ENCODE data around the gene RBPMS2.
"Not testable (repeated sequence)": the region's sequence is repeated elsewhere in the genome, so short reads cannot be mapped to it uniquely, and the experiment has no call there.

Gene RBPMS2

DNA sequence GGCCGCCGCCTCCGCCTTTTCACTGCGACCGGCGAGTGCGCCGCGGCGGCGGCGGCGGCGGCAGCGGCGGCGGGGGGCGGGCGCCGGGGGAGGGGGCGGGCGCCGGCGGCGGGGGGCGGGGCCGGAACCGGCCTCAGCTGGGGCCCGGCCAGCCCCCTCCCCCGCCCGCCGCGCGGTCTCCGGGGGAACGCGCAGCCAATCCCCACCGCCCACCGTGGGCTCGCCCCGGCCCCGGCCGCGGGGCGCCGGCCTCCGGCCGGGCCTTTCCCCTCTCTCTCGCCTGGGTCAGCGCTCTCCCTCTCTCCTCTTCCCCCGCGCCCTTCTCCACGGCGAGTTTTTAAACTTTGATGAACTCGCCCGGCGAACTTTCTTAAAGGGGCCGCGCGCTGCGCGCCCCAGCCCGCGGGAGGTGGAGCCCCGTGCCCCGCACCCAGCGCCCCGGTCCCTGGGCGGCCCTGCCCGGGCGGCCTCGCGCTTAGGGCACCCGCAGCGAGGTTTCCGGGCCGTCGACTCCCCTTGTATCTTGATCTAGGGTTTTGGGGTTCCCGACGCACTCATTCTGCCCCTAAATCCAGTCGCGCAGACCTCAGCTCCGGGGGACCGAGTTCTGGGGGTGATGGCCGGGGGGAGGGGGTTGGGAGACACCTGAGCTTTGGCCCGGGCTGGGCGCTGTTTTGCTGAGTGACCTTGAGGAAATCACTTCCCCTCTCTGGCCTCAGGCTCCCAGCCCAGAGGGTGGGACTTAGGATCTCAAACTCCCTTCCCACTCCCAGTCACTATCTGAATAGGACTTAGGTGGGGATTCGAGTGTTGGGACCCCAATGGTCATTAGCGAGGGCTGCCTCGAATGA, at the start of gene RBPMS2:
RBPMS2 (minus strand) TSS at position 39 of the 851 bp plus-strand sequence. CDS start 270 bp downstream, outside the sequence.
- no peak for DNase-seq

DNA sequence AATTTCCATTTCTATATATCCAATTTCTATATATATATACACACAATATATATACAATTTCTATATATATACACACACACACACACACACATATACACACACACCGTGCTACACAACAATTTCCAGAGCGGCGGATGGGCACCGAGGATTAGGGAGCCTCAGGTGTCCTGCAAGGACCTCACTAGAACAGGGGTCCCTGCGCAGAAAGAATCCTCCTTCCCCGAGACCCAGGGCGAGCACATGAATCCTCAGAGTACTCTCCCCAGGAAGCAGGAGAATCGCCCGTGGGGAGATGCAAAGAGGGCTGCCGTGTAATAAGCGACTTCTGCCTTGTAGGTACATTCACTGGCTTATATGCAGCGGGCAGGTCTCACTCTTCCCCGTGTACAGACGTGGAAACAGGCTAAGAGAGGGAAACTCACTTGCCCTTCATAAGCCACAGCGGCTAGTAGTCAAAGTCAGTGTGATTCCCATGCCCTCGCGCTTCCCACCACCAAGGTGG, 49.6 kb upstream of the RBPMS2 start:
- no peak for DNase-seq

GRCh38 chr15:64816452-64816851, 41.1 kb upstream of the RBPMS2 start:
- no peak for DNase-seq

- not testable (repeated sequence) for DNase-seq
These were observed 39.6 kb upstream of the RBPMS2 start for GRCh38 chr15:64814965-64815364.

GRCh38 chr15:64814283-64814682, 38.9 kb upstream of the RBPMS2 start:
- not testable (repeated sequence) for DNase-seq

GRCh38 chr15:64813075-64813474, 37.7 kb upstream of the RBPMS2 start:
- DNase-seq, result peak; percentile 33

DNA sequence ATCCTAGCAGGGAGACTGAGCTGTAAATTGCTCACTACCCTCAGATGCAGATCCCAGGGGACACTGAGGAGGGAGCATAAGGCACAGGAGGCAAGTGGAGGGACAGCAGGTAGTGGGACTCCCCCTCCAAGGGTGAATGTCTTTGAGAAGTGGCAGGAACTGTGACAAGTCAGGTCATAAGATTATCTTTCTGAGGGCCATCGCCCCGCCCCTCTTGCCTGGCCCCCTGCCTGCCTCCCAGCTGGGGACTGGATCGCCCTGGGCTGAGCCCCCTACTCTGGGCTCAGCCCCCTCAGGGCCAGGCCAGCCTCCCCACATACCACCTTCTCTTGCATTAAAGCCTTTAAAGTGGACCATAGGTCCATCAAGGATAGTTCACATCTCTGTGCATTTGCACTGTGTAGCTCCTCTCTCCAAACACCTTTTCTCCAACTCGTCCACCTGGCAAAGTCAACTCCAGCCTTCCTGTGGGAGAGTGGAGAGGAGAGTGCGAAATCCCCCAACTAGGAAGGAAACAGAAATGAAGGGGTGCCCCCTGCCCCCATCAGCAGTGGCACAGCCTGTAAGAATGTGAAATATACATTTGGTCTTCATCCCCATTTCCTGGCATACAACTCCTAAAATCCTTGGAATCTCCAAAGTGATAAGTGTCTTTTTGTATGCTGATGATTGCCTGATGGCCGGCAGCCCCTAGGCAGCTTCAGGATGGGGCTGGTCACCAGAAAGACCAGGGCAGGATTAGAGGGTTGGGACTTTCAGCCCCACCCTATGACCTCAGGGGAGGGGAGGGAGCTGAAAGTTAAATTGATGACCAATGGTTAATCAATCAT, 35.3 kb upstream of the RBPMS2 start:
- DNase-seq, result no peak

- DNase-seq, result peak; percentile 57
These were observed 34.5 kb upstream of the RBPMS2 start for GRCh38 chr15:64809649-64810496.

- DNase-seq, result no peak
These were observed 33.5 kb upstream of the RBPMS2 start for GRCh38 chr15:64808785-64809453.

DNA sequence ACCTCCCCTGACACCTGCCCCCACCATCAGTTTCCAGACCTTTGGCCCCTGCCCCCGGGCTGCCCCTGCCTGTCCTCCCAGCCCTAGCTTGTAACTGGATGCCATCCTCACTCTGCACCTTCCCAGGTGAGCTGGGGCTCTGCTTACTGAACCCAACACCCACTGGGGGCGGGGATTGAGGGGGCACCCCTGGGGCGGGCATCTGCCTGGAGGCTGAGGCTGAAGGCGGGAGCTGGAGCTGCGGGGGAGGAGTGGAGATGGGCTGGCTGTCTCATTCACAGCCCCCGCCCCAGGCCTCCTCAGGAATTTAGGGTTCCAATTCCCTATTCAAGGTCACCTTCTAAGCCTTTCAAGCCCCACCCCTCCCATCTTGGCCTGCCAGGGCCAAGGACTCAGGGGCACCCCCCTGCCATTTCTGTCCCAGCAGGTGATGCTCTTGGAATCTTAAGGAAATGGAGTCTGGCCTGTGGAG, 32.4 kb upstream of the RBPMS2 start:
- DNase-seq, result no peak

DNA sequence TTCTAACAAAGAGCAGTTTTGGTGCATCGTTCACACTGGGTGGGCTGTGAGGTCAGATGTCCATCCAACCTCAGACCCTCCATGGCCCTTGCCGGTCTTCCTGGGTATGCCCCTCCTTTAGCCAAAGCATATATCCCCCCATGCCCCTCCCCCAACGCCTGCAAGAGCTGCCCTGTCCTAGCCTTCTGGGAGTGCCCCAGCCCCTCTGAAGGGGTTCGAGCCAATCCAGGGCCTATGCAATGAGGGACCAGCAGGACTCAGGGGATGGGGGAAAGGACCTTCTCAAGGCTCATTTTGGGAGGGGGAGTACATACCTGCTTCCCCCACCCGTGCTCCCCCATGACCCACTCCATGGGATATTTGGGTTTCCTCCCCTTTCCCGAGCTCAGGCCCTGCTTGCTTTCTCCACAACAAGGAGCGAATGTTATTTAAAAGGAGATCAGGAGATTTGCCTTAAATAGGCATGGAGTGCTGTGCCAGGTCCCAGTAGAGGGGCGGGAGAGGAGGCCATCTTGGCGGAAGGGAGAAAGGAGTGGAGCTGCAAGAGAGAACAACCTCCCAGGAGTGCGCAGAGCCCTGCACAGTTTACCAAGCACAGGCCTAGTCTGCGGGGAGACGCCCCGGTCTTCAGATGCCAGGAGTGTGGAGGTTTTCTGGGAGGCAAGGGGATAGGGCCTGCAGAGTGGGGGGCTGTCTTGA, 31.8 kb upstream of the RBPMS2 start:
- no peak for DNase-seq

DNA sequence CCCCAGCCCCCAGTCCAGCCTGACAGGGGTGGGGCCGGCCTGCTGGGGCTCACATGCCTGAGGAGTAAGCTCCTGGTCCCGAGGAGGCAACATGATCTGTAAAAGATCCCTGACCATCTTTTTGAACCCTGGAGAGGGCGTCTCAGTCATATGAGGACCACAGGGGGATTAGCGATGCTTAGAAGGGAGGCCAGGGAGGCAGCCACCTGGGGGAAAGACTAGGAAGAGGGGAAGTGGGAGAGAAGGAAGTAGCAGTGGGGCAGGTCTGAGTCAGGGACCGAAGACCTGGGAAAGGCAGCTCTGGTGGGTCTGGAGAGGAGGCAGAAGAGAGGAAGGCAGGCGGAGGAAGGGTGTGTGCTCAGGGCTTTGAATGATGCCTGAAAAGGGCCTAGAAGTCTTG, 31.1 kb upstream of the RBPMS2 start:
- DNase-seq, result no peak

- DNase-seq, result no peak
These were observed 29.2 kb upstream of the RBPMS2 start for GRCh38 chr15:64804619-64805018.

- DNase-seq, result no peak
These were observed 28.1 kb upstream of the RBPMS2 start for GRCh38 chr15:64803526-64803925.

DNA sequence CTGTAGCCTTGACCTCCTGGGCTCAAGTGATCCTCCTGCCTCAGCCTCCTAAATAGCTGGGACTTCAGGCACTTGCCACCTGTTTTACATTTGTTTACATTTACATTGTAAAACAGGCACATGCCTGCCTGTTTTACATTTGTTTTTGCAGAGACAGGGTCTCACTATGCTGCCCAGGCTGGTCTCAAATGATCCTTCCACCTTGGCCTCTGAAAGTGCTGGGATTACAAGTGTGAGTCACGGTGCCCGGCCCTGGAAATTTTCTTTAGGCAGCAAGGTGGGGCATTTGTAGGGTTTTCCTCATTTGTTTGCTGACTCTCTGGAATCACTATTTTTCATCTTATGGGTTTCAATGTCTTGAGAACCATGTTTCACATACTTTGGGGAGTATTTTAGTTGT, 25.1 kb upstream of the RBPMS2 start:
- no peak for DNase-seq

DNA sequence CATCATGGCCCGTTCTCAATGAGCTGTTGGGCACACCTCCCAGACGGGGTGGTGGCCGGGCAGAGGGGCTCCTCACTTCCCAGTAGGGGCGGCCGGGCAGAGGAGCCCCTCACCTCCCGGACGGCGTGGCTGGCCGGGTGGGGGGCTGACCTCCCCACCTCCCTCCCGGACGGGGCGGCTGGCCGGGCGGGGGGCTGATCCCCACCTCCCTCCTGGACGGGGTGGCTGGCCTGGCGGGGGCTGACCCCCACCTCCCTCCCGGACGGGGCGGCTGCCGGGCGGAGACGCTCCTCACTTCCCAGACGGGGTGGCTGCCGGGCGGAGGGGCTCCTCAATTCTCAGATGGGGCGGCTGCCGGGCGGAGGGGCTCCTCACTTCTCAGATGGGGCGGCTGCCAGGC, 23.5 kb upstream of the RBPMS2 start:
- not testable (repeated sequence) for DNase-seq

DNA sequence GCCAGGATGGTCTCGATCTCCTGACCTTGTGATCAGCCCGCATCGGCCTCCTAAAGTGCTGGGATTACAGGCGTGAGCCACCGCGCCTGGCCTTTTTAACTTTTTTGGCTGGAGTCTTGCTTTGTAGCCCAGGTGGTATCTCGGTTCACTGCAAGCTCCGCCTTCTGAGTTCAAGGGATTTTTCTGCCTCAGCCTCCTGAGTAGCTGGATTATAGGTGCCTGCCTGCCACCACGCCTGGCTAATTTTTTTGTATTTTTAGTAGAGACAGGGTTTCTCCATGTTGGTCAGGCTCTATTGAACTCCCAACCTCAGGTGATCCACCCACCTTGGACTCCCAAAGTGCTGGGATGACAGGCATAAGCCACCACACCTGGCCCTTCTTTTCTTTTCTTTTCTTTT, 20.5 kb upstream of the RBPMS2 start:
- DNase-seq, result not testable (repeated sequence)

DNA sequence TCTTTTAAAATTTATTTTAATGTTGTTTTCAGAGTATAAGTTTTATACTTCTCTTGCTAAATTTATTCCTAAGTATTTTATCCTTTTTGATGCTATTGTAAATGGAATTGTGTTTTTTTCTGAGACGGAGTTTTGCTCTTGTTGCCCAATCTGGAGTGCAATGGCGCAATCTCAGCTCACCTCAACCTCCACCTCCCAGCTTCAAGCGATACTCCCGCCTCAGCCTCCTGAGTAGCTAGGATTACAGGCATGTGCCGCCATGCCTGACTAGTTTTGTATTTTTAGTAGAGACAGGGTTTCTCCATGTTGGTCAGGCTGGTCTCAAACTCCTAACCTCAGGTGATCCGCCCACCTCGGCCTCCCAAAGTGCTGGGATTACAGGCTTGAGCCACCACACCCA, 19.9 kb upstream of the RBPMS2 start:
- DNase-seq, result not testable (repeated sequence)

DNA sequence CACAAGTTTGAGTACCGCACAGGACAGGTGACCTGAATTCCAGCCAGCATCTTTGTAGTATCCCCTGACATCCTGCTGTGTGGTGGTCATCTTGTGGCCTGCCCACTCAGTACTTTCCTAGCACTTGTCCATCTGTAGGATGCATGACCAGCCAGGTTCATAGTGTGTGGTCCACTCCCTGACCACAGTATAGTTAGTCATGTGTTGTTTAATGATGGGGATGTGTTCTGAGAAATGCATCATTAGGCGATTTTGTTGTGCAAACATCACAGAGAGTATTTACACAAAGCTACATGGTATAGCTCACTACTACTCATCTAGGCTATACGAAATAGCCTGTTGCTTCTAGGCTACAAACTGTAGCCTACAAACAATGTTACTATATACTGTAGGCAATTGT, 16.9 kb upstream of the RBPMS2 start:
- DNase-seq, result no peak

DNA sequence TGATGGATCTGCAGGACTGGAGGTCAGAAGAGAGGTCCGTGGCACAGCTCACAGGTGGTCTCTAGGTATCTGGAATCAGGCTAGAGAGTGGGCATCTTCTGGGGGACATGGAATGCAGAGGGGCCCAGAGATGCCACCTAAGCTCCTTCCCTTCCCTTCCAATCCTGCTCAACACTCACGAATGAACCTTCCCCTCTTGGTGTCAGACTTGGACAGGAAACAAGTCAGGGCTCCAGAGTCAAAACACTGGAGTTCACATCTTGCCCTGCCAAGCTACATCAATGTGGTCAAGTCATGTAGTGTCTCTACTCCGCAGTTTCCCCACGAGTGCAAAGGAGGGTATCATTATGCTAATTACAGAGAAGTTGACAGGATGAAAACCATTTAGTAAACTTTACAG, 16.0 kb upstream of the RBPMS2 start:
- DNase-seq, result no peak

GRCh38 chr15:64783796-64784195, 8.4 kb upstream of the RBPMS2 start:
- no peak for DNase-seq
